A549 treated with CpdA at 1 μM for 4 hours (cell line): ENCODE measurements around the gene CD6. TPM values are rescaled to one million over a fixed set of nuclear protein-coding genes. Genes with fewer than 3 reads are reported as not detected.

Source experiments
- total RNA-seq: library from RNA; stranded (reverse); fragments of 200-300 nt; extraction: Qiagen RNA extraction; gene quantifications from 5 replicates; pipeline ENCODE4 v1.2.3, GENCODE V29; 2022; ENCODE audit warnings: low read depth

The CD6 gene, protein sequence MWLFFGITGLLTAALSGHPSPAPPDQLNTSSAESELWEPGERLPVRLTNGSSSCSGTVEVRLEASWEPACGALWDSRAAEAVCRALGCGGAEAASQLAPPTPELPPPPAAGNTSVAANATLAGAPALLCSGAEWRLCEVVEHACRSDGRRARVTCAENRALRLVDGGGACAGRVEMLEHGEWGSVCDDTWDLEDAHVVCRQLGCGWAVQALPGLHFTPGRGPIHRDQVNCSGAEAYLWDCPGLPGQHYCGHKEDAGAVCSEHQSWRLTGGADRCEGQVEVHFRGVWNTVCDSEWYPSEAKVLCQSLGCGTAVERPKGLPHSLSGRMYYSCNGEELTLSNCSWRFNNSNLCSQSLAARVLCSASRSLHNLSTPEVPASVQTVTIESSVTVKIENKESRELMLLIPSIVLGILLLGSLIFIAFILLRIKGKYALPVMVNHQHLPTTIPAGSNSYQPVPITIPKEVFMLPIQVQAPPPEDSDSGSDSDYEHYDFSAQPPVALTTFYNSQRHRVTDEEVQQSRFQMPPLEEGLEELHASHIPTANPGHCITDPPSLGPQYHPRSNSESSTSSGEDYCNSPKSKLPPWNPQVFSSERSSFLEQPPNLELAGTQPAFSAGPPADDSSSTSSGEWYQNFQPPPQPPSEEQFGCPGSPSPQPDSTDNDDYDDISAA
- total RNA-seq = 0.10 to 0.64 TPM (median 0.27 TPM) in 5 replicates

DNA sequence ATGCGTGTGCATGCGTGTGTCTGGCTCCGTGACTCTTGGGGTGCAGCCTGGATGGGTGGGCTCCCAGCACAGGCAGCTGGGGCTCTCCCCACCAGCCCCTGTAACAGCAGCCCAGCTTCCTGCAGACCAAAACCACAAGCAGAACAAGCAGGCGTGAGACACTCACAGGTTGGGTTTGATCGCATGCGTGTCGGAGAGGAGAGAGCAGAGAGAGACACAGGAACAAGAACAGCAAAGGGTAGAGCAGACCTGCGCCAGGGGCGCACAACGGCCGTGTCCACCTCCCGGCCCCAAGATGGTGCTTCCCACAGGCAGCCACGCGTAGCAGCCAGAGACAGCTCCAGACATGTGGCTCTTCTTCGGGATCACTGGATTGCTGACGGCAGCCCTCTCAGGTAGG lies at the start of gene CD6:
TSS of gene CD6 (plus strand) at position 161 of the 400 bp plus-strand sequence. CDS start at position 347, 186 bp downstream.

DNA sequence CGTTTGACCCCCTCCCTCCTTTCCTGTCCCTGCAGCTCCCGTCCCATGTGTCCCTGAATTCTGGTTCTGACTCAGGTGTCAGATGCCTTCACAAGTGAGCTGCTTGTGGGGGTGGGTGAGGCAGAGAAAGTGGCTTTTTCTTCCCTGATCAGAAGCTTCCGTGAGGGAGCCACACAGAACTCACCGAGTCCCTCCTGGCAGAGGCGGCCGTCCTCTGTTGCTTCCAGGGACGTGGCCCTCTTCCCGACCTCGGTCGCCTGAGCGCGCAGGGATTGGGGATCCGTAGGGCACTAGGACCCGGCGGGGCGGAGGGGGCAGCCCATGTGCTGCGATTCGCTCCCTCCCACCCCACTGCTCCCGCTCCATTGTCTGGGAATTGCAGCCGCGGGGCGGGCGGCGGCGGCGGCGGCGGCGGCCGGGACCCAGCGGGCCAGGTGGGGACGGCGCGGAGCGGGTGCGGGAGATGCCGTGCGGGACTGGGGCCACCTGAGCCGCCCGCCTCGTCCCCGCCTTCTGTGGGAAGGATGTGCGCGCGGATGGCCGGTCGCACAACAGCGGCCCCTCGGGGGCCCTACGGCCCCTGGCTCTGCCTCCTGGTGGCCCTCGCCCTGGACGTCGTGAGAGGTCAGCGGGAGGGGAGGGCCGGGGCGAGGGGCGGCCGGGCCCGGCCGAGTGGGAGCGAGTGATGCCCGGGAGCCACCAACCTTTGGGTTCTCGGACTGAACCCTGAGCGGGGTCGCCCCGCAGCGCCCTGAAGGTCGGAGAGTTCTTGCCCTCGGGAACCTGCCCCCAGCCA lies 47.2 kb upstream of the CD6 start, which contains the start of gene TMEM132A:
TSS of gene TMEM132A (plus strand) at position 351 of the 796 bp plus-strand sequence. CDS start at position 525, 174 bp downstream.

GRCh38 chr11:60951904-60952741 lies 19.4 kb upstream of the CD6 start, which contains the start of gene SLC15A3:
SLC15A3 (minus strand) TSS chr11:60952176; CDS start chr11:60951551, 625 bp downstream.

Other genes starting within 250 kb of the CD6 start
- not detected in 5 replicates for gene MS4A18, start 247.0 kb upstream of the CD6 start, total RNA-seq
- not detected in 5 replicates for gene MS4A15, start 214.8 kb upstream of the CD6 start, total RNA-seq
- not detected in 5 replicates for gene MS4A10, start 186.3 kb upstream of the CD6 start, total RNA-seq
- 83.6 to 113 TPM (median 100 TPM) in 5 replicates for gene CCDC86, start 129.6 kb upstream of the CD6 start, total RNA-seq
- gene PTGDR2, start 115.7 kb upstream of the CD6 start, total RNA-seq = 0.04 to 0.08 TPM in 2 of 5 replicates, not detected in the others
- gene ZP1, start 104.1 kb upstream of the CD6 start, total RNA-seq = 0.11 to 0.23 TPM (median 0.16 TPM) in 4 of 5 replicates, not detected in the other
- gene PRPF19, start 65.1 kb upstream of the CD6 start, total RNA-seq = 161 to 201 TPM (median 198 TPM) in 5 replicates
- 99.5 to 133 TPM (median 128 TPM) in 5 replicates for gene TMEM109, start 57.5 kb upstream of the CD6 start, total RNA-seq
- 124 to 192 TPM (median 185 TPM) in 5 replicates for gene TMEM132A, start 47.2 kb upstream of the CD6 start, total RNA-seq
- not detected in 5 replicates for gene SLC15A3, start 19.5 kb upstream of the CD6 start, total RNA-seq
- gene CD5, start 130.8 kb downstream of the CD6 start, total RNA-seq = not detected in 5 replicates
- gene VPS37C, start 189.7 kb downstream of the CD6 start, total RNA-seq = 15.9 to 18.7 TPM (median 18.2 TPM) in 5 replicates
- gene PGA3, start 231.8 kb downstream of the CD6 start, total RNA-seq = not detected in 5 replicates